Measurements from ENCODE around the gene PRKAG2.

PRKAG2 gene

GRCh38 chr7:151513133-151513532 is 363.8 kb downstream of the PRKAG2 start:
- DNase-seq (ENCODE audit: low read depth), result no peak

- DNase-seq (ENCODE audit: low read depth), result no peak
Measured at GRCh38 chr7:151512353-151512752, 364.6 kb downstream of the PRKAG2 start.

- DNase-seq (ENCODE audit: low read depth), result no peak
Measured at GRCh38 chr7:151511946-151512345, 365.0 kb downstream of the PRKAG2 start.

- no peak for DNase-seq (ENCODE audit: low read depth)
Measured at GRCh38 chr7:151511270-151511669, 365.6 kb downstream of the PRKAG2 start.

- DNase-seq (ENCODE audit: low read depth), result no peak
Measured at GRCh38 chr7:151509670-151510333, 367.1 kb downstream of the PRKAG2 start.

GRCh38 chr7:151508991-151509390 is 367.9 kb downstream of the PRKAG2 start:
- no peak for DNase-seq (ENCODE audit: low read depth)

- DNase-seq (ENCODE audit: low read depth), result no peak
Measured at GRCh38 chr7:151507806-151508205, 369.1 kb downstream of the PRKAG2 start.

- DNase-seq (ENCODE audit: low read depth), result no peak
Measured at GRCh38 chr7:151506901-151507382, 370.0 kb downstream of the PRKAG2 start.
